H9 (cell line): Measurements from ENCODE around the gene CDK14. TPM values are rescaled to one million over a fixed set of nuclear protein-coding genes. Genes with fewer than 3 reads are reported as not detected.

Experiments used
- DNase-seq: peaks from one replicate; pipeline ENCODE4 v3.0.0-alpha.2; 2017
- H2AFZ ChIP-seq: one replicate; pipeline ENCODE4 v1.6.1; 2013; ENCODE audit warnings: mild to moderate bottlenecking, low read length, control low read depth, moderate library complexity
- H2AK5ac ChIP-seq: 2 replicates; pipeline ENCODE4 v1.6.1; 2013; ENCODE audit warnings: low read length, control low read depth, mixed read lengths; ENCODE audit not compliant: insufficient read length
- H2BK120ac ChIP-seq: one replicate; pipeline ENCODE4 v1.6.1; 2013; ENCODE audit warnings: low read depth, mild to moderate bottlenecking, low read length, control low read depth, inconsistent platforms; ENCODE audit not compliant: poor library complexity, severe bottlenecking
- H2BK12ac ChIP-seq: 2 replicates; pipeline ENCODE4 v1.6.1; 2013; ENCODE audit warnings: low read length, control low read depth, mixed read lengths, low read depth; ENCODE audit not compliant: insufficient read length
- H2BK15ac ChIP-seq: 2 replicates; pipeline ENCODE4 v1.6.1; 2013; ENCODE audit warnings: low read depth, low read length, control low read depth
- H2BK20ac ChIP-seq: one replicate; pipeline ENCODE4 v1.6.1; 2013; ENCODE audit warnings: low read depth, mild to moderate bottlenecking, low read length, control low read depth, inconsistent platforms; ENCODE audit not compliant: poor library complexity, severe bottlenecking
- H2BK5ac ChIP-seq: 2 replicates; pipeline ENCODE4 v1.6.1; 2013; ENCODE audit warnings: low read length, control low read depth, mixed read lengths; ENCODE audit not compliant: insufficient read length
- H3K14ac ChIP-seq: 2 replicates; pipeline ENCODE4 v1.6.1; 2013; ENCODE audit warnings: low read length, control low read depth; ENCODE audit not compliant: insufficient read depth
- H3K18ac ChIP-seq: 2 replicates; pipeline ENCODE4 v1.6.1; 2013; ENCODE audit warnings: low read depth, mild to moderate bottlenecking, mixed read lengths, low read length, control low read depth; ENCODE audit not compliant: insufficient read length
- H3K23ac ChIP-seq: 2 replicates; pipeline ENCODE4 v1.6.1; 2013; ENCODE audit warnings: low read length, control low read depth, mixed read lengths, low read depth; ENCODE audit not compliant: insufficient read length
- H3K23me2 ChIP-seq: 2 replicates; pipeline ENCODE4 v1.6.1; 2013; ENCODE audit warnings: low read depth, mild to moderate bottlenecking, mixed read lengths, low read length, control low read depth; ENCODE audit not compliant: insufficient read length, poor library complexity, severe bottlenecking
- H3K27ac ChIP-seq: 2 replicates; pipeline ENCODE4 v1.5.1; 2013; ENCODE audit warnings: low read length, control low read depth, mixed read lengths, low read depth; ENCODE audit not compliant: insufficient read length
- H3K27me3 ChIP-seq: 2 replicates; pipeline ENCODE4 v1.6.1; 2013; ENCODE audit warnings: low read length, control low read depth, inconsistent platforms; ENCODE audit not compliant: insufficient read depth
- H3K4ac ChIP-seq: 2 replicates; pipeline ENCODE4 v1.6.1; 2013; ENCODE audit warnings: low read depth, mild to moderate bottlenecking, control low read depth, inconsistent platforms, low read length, moderate library complexity
- H3K4me1 ChIP-seq: 2 replicates; pipeline ENCODE4 v1.6.1; 2013; ENCODE audit warnings: low read length, control low read depth, inconsistent platforms; ENCODE audit not compliant: insufficient read depth
- H3K4me2 ChIP-seq: 2 replicates; pipeline ENCODE4 v1.6.1; 2013; ENCODE audit warnings: low read length, control low read depth, mixed read lengths; ENCODE audit not compliant: insufficient read length, insufficient read depth
- H3K56ac ChIP-seq: 2 replicates; pipeline ENCODE4 v1.6.1; 2013; ENCODE audit warnings: low read depth, mild to moderate bottlenecking, mixed read lengths, low read length, control low read depth; ENCODE audit not compliant: insufficient read length
- H3K79me1 ChIP-seq: 2 replicates; pipeline ENCODE4 v1.6.1; 2013; ENCODE audit warnings: low read depth, mild to moderate bottlenecking, moderate library complexity, low read length, control low read depth, inconsistent platforms; ENCODE audit not compliant: insufficient read depth, poor library complexity, severe bottlenecking
- H3K79me2 ChIP-seq: 2 replicates; pipeline ENCODE4 v1.6.1; 2013; ENCODE audit warnings: low read length, control low read depth, inconsistent platforms; ENCODE audit not compliant: insufficient read depth
- H3K9ac ChIP-seq: 2 replicates; pipeline ENCODE4 v1.6.1; 2013; ENCODE audit warnings: low read length, control low read depth, mixed read lengths; ENCODE audit not compliant: insufficient read length; ENCODE audit errors: extremely low read depth
- H3K9me3 ChIP-seq: one replicate; pipeline ENCODE4 v1.6.1; 2013; ENCODE audit warnings: low read depth, low read length, inconsistent platforms; ENCODE audit not compliant: control insufficient read depth
- H3T11ph ChIP-seq: one replicate; pipeline ENCODE4 v1.6.1; 2013; ENCODE audit warnings: mild to moderate bottlenecking, low read length, control low read depth, inconsistent platforms
- H4K20me1 ChIP-seq: one replicate; pipeline ENCODE4 v1.6.1; 2013; ENCODE audit not compliant: control insufficient read depth, insufficient read length, insufficient read depth
- H4K5ac ChIP-seq: 2 replicates; pipeline ENCODE4 v1.6.1; 2013; ENCODE audit warnings: low read depth, mild to moderate bottlenecking, mixed read lengths, low read length, control low read depth; ENCODE audit not compliant: insufficient read length
- H4K8ac ChIP-seq: replicated peaks from 2 replicates; pipeline ENCODE4 v1.6.1; 2013; ENCODE audit warnings: low read length, control low read depth, mixed read lengths, low read depth; ENCODE audit not compliant: insufficient read length
- H4K91ac ChIP-seq: 2 replicates; pipeline ENCODE4 v1.6.1; 2013; ENCODE audit warnings: low read depth, mild to moderate bottlenecking, moderate library complexity, mixed read lengths, low read length, control low read depth; ENCODE audit not compliant: insufficient read length
- H3K27ac Mint-ChIP-seq, 3 experiments: 2 replicates in 2 of 3; 3 replicates in 1 of 3; pipeline ENCODE4 v1.8.0; 2020 to 2021; ENCODE audit warnings: mixed read lengths in 3 of 3, mild to moderate bottlenecking in 1 of 3, moderate library complexity in 1 of 3
- H3K27me3 Mint-ChIP-seq: 2 replicates; pipeline ENCODE4 v1.8.0; 2021; ENCODE audit warnings: low read depth, mild to moderate bottlenecking, moderate library complexity, mixed read lengths
- H3K36me3 Mint-ChIP-seq, 3 experiments: 2 replicates in 2 of 3; 3 replicates in 1 of 3; pipeline ENCODE4 v1.8.0; 2020 to 2021; ENCODE audit warnings: low read depth in 3 of 3, mixed read lengths in 3 of 3; ENCODE audit not compliant: insufficient read depth in 1 of 3
- H3K4me1 Mint-ChIP-seq, 2 experiments: 2 replicates each; pipeline ENCODE4 v1.8.0; 2020; ENCODE audit warnings: mixed read lengths in 2 of 2
- H3K4me3 Mint-ChIP-seq, 2 experiments: 2 replicates in 1 of 2; 3 replicates in 1 of 2; pipeline ENCODE4 v1.8.0; 2020 to 2021; ENCODE audit warnings: mild to moderate bottlenecking in 2 of 2, mixed read lengths in 2 of 2, moderate library complexity in 1 of 2
- H3K9me3 Mint-ChIP-seq, 2 experiments: 2 replicates in 1 of 2; 3 replicates in 1 of 2; pipeline ENCODE4 v1.8.0; 2020; ENCODE audit warnings: mild to moderate bottlenecking in 2 of 2, mixed read lengths in 2 of 2, moderate library complexity in 1 of 2
- WGBS: extraction: QIAGEN DNeasy Blood & Tissue Kit; methylation state at CpG from one replicate; pipeline ENCODE4 v1.1.7; 2013; ENCODE audit warnings: missing lambda C conversion rate, low lambda C conversion rate, mixed read lengths; ENCODE audit not compliant: insufficient read length; ENCODE audit errors: extremely low coverage; 5-methylcytosine and 5-hydroxymethylcytosine counted together
- total RNA-seq: library from RNA; stranded (reverse); gene quantifications from 2 replicates; pipeline ENCODE4 v1.2.1, GENCODE V29; 2021
- TF ChIP-seq, protein P1 (sequence below): fragments of 200-600 bp; sonication (generic); conservative IDR thresholded peaks from 3 replicates; pipeline ENCODE4 v1.8.0; 2021; ENCODE audit warnings: antibody characterized with exemption, mild to moderate bottlenecking

Gene CDK14
- total RNA-seq, 1 experiment from 2014 or later: 23.9 TPM

DNA sequence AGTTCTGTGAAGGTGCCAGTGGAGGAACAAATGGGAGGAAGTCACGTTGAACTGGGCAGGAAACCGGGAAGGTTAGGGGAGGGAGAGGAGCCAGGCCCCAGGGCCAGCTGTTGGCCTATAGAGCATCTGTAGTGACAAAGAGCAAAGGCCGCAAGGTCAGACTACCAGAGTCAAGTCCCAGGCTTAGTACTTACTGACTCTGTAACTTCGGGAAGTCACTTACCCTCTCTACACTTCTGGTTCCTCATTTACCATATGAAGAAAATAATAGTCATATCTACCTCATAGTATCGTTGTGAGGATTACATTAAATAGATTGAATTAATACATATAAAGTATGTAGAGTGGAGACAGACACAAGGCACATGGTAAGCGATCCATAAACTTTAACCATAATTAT lies 566.3 kb downstream of the CDK14 start:
- no peak overlapping the region for H2BK5ac ChIP-seq

More for the DNA sequence above, 566.3 kb downstream of the CDK14 start:
- H3K27me3 ChIP-seq: no peaks in the 10 kb centered on the region
- no peaks in the 10 kb centered on the region for H3K36me3 Mint-ChIP-seq
- H3K79me1 ChIP-seq: no peaks in the 10 kb centered on the region
- no peak overlapping the region for H3K18ac ChIP-seq
- no peak overlapping the region for H3T11ph ChIP-seq
- H4K91ac ChIP-seq: no peak overlapping the region
- no peaks in the 10 kb centered on the region for H3K79me2 ChIP-seq
- no peak overlapping the region for H2AK5ac ChIP-seq
- no peak overlapping the region for H3K14ac ChIP-seq
- H3K23me2 ChIP-seq: no peaks in the 10 kb centered on the region
- no peak for DNase-seq
- no peak overlapping the region for H3K9ac ChIP-seq
- H2BK20ac ChIP-seq: no peak overlapping the region
- H3K4me1 ChIP-seq: no peaks in the 10 kb centered on the region
- no peak overlapping the region for H3K23ac ChIP-seq
- H3K27ac ChIP-seq: no peak overlapping the region
- no peak overlapping the region for H3K4me2 ChIP-seq
- no peaks in the 10 kb centered on the region for H3K4me1 Mint-ChIP-seq
- H2BK120ac ChIP-seq: no peak overlapping the region
- no peak overlapping the region for H4K8ac ChIP-seq
- TF ChIP-seq, protein P1, sequence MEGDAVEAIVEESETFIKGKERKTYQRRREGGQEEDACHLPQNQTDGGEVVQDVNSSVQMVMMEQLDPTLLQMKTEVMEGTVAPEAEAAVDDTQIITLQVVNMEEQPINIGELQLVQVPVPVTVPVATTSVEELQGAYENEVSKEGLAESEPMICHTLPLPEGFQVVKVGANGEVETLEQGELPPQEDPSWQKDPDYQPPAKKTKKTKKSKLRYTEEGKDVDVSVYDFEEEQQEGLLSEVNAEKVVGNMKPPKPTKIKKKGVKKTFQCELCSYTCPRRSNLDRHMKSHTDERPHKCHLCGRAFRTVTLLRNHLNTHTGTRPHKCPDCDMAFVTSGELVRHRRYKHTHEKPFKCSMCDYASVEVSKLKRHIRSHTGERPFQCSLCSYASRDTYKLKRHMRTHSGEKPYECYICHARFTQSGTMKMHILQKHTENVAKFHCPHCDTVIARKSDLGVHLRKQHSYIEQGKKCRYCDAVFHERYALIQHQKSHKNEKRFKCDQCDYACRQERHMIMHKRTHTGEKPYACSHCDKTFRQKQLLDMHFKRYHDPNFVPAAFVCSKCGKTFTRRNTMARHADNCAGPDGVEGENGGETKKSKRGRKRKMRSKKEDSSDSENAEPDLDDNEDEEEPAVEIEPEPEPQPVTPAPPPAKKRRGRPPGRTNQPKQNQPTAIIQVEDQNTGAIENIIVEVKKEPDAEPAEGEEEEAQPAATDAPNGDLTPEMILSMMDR: no peak
- H3K9me3 ChIP-seq: no peaks in the 10 kb centered on the region
- no peaks in the 10 kb centered on the region for H3K27me3 Mint-ChIP-seq
- no peak overlapping the region for H3K56ac ChIP-seq
- H4K20me1 ChIP-seq: no peaks in the 10 kb centered on the region
- no peak overlapping the region for H2BK12ac ChIP-seq
- WGBS: no CpG with 5 or more reads among the region's 6 CpGs
- peak overlapping the region in 1 of 3 experiments; percentile 37; a peak in 1 of 7 replicates for H3K27ac Mint-ChIP-seq
- no peaks in the 10 kb centered on the region for H3K9me3 Mint-ChIP-seq
- no peak overlapping the region for H3K4ac ChIP-seq
- H2BK15ac ChIP-seq: no peak overlapping the region
- H4K5ac ChIP-seq: no peak overlapping the region
- H3K4me3 Mint-ChIP-seq: no peak overlapping the region
- H2AFZ ChIP-seq: no peak overlapping the region
